ENCODE data around the gene HBG1. TPM values are rescaled to one million over a fixed set of nuclear protein-coding genes. Genes with fewer than 3 reads are reported as not detected.

The HBG1 gene
- total RNA-seq, 2 experiments from 2014 or later = not detected

- no peak overlapping the region for H3K27ac Mint-ChIP-seq
- no peaks in the 10 kb centered on the region for H3K36me3 Mint-ChIP-seq (ENCODE audit: low read depth)
- ChIA-PET POLR2A (no interaction called here), CTCF (no interaction called here)
- H3K9me3 Mint-ChIP-seq = no peaks in the 10 kb centered on the region
- H3K4me1 Mint-ChIP-seq = peaks cover 5% of the 10 kb centered on the region
- no peak for DNase-seq
- H3K4me3 Mint-ChIP-seq = no peak overlapping the region
- H3K27me3 Mint-ChIP-seq = no peaks in the 10 kb centered on the region
These were observed 12.2 kb downstream of the HBG1 start for GRCh38 chr11:5237420-5237819.

GRCh38 chr11:5235364-5236095 is 14.1 kb downstream of the HBG1 start:
- H3K4me1 Mint-ChIP-seq = peaks cover 5% of the 10 kb centered on the region
- no peaks in the 10 kb centered on the region for H3K36me3 Mint-ChIP-seq (ENCODE audit: low read depth)
- H3K27me3 Mint-ChIP-seq = no peaks in the 10 kb centered on the region
- H3K27ac Mint-ChIP-seq = no peak overlapping the region
- ChIA-PET POLR2A (no interaction called here), CTCF (no interaction called here)
- H3K4me3 Mint-ChIP-seq = no peak overlapping the region
- DNase-seq = no peak
- H3K9me3 Mint-ChIP-seq = no peaks in the 10 kb centered on the region

- Mint-ChIP-seq H3K4me3 (no peak within 1 kb of the TSS), H3K27ac (no peak within 1 kb of the TSS), H3K9me3 (no peaks in the 10 kb centered on the region), H3K36me3 (ENCODE audit: low read depth) (no peaks in the 10 kb centered on the region), H3K27me3 (no peaks in the 10 kb centered on the region), H3K4me1 (peaks cover 5% of the 10 kb centered on the region)
- ChIA-PET POLR2A (no interaction called here), CTCF (no interaction called here)
- DNase-seq = no peak
These were observed 15.2 kb downstream of the HBG1 start, which contains the start of gene HBD for GRCh38 chr11:5234381-5234834. TSS of gene HBD (minus strand) at chr11:5234483. CDS start at chr11:5234433, 50 bp downstream.

GRCh38 chr11:5233307-5233706 is 16.4 kb downstream of the HBG1 start:
- ChIA-PET POLR2A (no interaction called here), CTCF (no interaction called here)
- Mint-ChIP-seq H3K27me3 (no peaks in the 10 kb centered on the region), H3K4me3 (no peak overlapping the region), H3K27ac (no peak overlapping the region), H3K36me3 (ENCODE audit: low read depth) (no peaks in the 10 kb centered on the region), H3K4me1 (peaks cover 5% of the 10 kb centered on the region), H3K9me3 (no peaks in the 10 kb centered on the region)
- DNase-seq = no peak

GRCh38 chr11:5232821-5233220 is 16.8 kb downstream of the HBG1 start:
- peaks cover 5% of the 10 kb centered on the region for H3K4me1 Mint-ChIP-seq
- no peaks in the 10 kb centered on the region for H3K9me3 Mint-ChIP-seq
- ChIA-PET CTCF (no interaction called here), POLR2A (no interaction called here)
- no peak for DNase-seq
- H3K27me3 Mint-ChIP-seq = no peaks in the 10 kb centered on the region
- no peak overlapping the region for H3K4me3 Mint-ChIP-seq
- H3K27ac Mint-ChIP-seq = no peak overlapping the region
- no peaks in the 10 kb centered on the region for H3K36me3 Mint-ChIP-seq (ENCODE audit: low read depth)

GRCh38 chr11:5232176-5232575 is 17.5 kb downstream of the HBG1 start:
- Mint-ChIP-seq H3K36me3 (ENCODE audit: low read depth) (no peaks in the 10 kb centered on the region), H3K27ac (no peak overlapping the region), H3K27me3 (no peaks in the 10 kb centered on the region), H3K9me3 (no peaks in the 10 kb centered on the region), H3K4me1 (peaks cover 5% of the 10 kb centered on the region), H3K4me3 (no peak overlapping the region)
- ChIA-PET CTCF (no interaction called here), POLR2A (no interaction called here)
- DNase-seq = no peak

GRCh38 chr11:5231111-5231510 is 18.5 kb downstream of the HBG1 start:
- ChIA-PET POLR2A (no interaction called here), CTCF (no interaction called here)
- no peak overlapping the region for H3K27ac Mint-ChIP-seq
- no peak overlapping the region for H3K4me3 Mint-ChIP-seq
- no peaks in the 10 kb centered on the region for H3K27me3 Mint-ChIP-seq
- peaks cover 5% of the 10 kb centered on the region for H3K4me1 Mint-ChIP-seq
- DNase-seq = no peak
- no peaks in the 10 kb centered on the region for H3K9me3 Mint-ChIP-seq
- no peaks in the 10 kb centered on the region for H3K36me3 Mint-ChIP-seq (ENCODE audit: low read depth)

- H3K4me1 Mint-ChIP-seq = peaks cover 5% of the 10 kb centered on the region
These were observed 19.4 kb downstream of the HBG1 start for GRCh38 chr11:5230266-5230665.

GRCh38 chr11:5229796-5230195 is 19.9 kb downstream of the HBG1 start:
- Mint-ChIP-seq H3K27ac (no peak overlapping the region), H3K4me1 (peaks cover 5% of the 10 kb centered on the region), H3K9me3 (no peaks in the 10 kb centered on the region), H3K27me3 (no peaks in the 10 kb centered on the region), H3K36me3 (ENCODE audit: low read depth) (no peaks in the 10 kb centered on the region), H3K4me3 (no peak overlapping the region)
- ChIA-PET CTCF (no interaction called here), POLR2A (no interaction called here)
- no peak for DNase-seq

More at GRCh38 chr11:5230266-5230665, 19.4 kb downstream of the HBG1 start:
- Mint-ChIP-seq H3K4me3 (no peak overlapping the region), H3K36me3 (ENCODE audit: low read depth) (no peaks in the 10 kb centered on the region), H3K27ac (no peak overlapping the region), H3K9me3 (no peaks in the 10 kb centered on the region), H3K27me3 (no peaks in the 10 kb centered on the region)
- POLR2A ChIA-PET = no interaction called here
- no peak for DNase-seq
- CTCF ChIA-PET = no interaction called here

GRCh38 chr11:5229356-5229755 is 20.3 kb downstream of the HBG1 start:
- Mint-ChIP-seq H3K4me3 (no peak overlapping the region), H3K27ac (no peak overlapping the region), H3K36me3 (ENCODE audit: low read depth) (no peaks in the 10 kb centered on the region), H3K27me3 (no peaks in the 10 kb centered on the region), H3K9me3 (no peaks in the 10 kb centered on the region), H3K4me1 (peaks cover 2% of the 10 kb centered on the region)
- no peak for DNase-seq
- ChIA-PET CTCF (no interaction called here), POLR2A (no interaction called here)

GRCh38 chr11:5228124-5228523 is 21.5 kb downstream of the HBG1 start:
- ChIA-PET CTCF (no interaction called here), POLR2A (no interaction called here)
- Mint-ChIP-seq H3K9me3 (no peaks in the 10 kb centered on the region), H3K27me3 (no peaks in the 10 kb centered on the region), H3K4me3 (no peak overlapping the region), H3K27ac (no peak overlapping the region), H3K4me1 (no peaks in the 10 kb centered on the region), H3K36me3 (ENCODE audit: low read depth) (no peaks in the 10 kb centered on the region)
- DNase-seq = no peak

- no peak for DNase-seq
- Mint-ChIP-seq H3K9me3 (no peaks in the 10 kb centered on the region), H3K27ac (no peak overlapping the region), H3K4me3 (no peak overlapping the region), H3K27me3 (no peaks in the 10 kb centered on the region), H3K4me1 (no peaks in the 10 kb centered on the region), H3K36me3 (ENCODE audit: low read depth) (no peaks in the 10 kb centered on the region)
- ChIA-PET CTCF (no interaction called here), POLR2A (no interaction called here)
These were observed 22.0 kb downstream of the HBG1 start for GRCh38 chr11:5227681-5228080.

GRCh38 chr11:5226732-5227310 is 22.8 kb downstream of the HBG1 start, which contains the start of gene HBB:
TSS of gene HBB (minus strand) at chr11:5227071. CDS start at chr11:5227021, 50 bp downstream.
- Mint-ChIP-seq H3K4me3 (no peak within 1 kb of the TSS), H3K36me3 (ENCODE audit: low read depth) (no peaks in the 10 kb centered on the region), H3K4me1 (no peaks in the 10 kb centered on the region), H3K9me3 (no peaks in the 10 kb centered on the region), H3K27ac (no peak within 1 kb of the TSS), H3K27me3 (no peaks in the 10 kb centered on the region)
- DNase-seq = no peak
- CTCF ChIA-PET = no interaction called here
- POLR2A ChIA-PET = no interaction called here

GRCh38 chr11:5225480-5225871 is 24.2 kb downstream of the HBG1 start:
- Mint-ChIP-seq H3K4me3 (no peak overlapping the region), H3K4me1 (no peaks in the 10 kb centered on the region), H3K36me3 (ENCODE audit: low read depth) (no peaks in the 10 kb centered on the region), H3K9me3 (no peaks in the 10 kb centered on the region), H3K27me3 (no peaks in the 10 kb centered on the region), H3K27ac (no peak overlapping the region)
- POLR2A ChIA-PET = no interaction called here
- no peak for DNase-seq
- CTCF ChIA-PET = no interaction called here

Measured in activated CD4-positive, alpha-beta memory T cell treated with anti-CD3 and anti-CD28 coated beads, Interleukin-2, amount 10 ng/mL, durations not matched to agents 7 days and 5 days (primary cell).